Psoas muscle (tissue), 8 donors: ENCODE data around the gene SPATA3. TPM values are rescaled to one million over a fixed set of nuclear protein-coding genes. Genes with fewer than 3 reads are reported as not detected.

ENCODE experiments used
- ATAC-seq, 4 donors: fragments of 200-7000 bp; cut with Tn5 transposase; one replicate each; pipeline ENCODE4 v1.9.1; 2020; ENCODE audit warnings: moderate library complexity in 3 of 4, mild to moderate bottlenecking in 2 of 4
- DNase-seq, 2 donors: peaks; one replicate each; pipeline ENCODE4 v3.0.0-alpha.2; 2020
- H3K27ac ChIP-seq: fragments of 200-600 bp; one replicate; pipeline ENCODE4 v1.8.0; 2022
- H3K27me3 ChIP-seq, 3 donors: fragments of 200-600 bp in 1 of 3; one replicate each; pipeline versions ENCODE4 v1.6.1 to v1.8.0; 2013 to 2022; ENCODE audit warnings: low read length in 2 of 3, mild to moderate bottlenecking in 2 of 3, moderate library complexity in 1 of 3; ENCODE audit not compliant: insufficient read depth in 3 of 3
- H3K36me3 ChIP-seq, 2 donors: fragments of 200-600 bp in 1 of 2; one replicate each; pipeline versions ENCODE4 v1.6.1 to v1.8.0; 2013 to 2022; ENCODE audit warnings: low read depth in 1 of 2, mild to moderate bottlenecking in 1 of 2, moderate library complexity in 1 of 2; ENCODE audit not compliant: insufficient read depth in 1 of 2
- H3K4me1 ChIP-seq: fragments of 200-600 bp; one replicate; pipeline ENCODE4 v1.8.0; 2022
- H3K4me3 ChIP-seq: fragments of 200-600 bp; one replicate; pipeline ENCODE4 v1.8.0; 2022; ENCODE audit warnings: mild to moderate bottlenecking
- H3K9me3 ChIP-seq: fragments of 200-600 bp; one replicate; pipeline ENCODE4 v1.8.0; 2022
- WGBS, 3 donors: extraction: QIAGEN DNeasy Blood & Tissue Kit; methylation state at CpG; one replicate each; pipeline versions ENCODE4 v1.1.6 to v1.1.7; 2013; 5-methylcytosine and 5-hydroxymethylcytosine counted together
- intact Hi-C, 2 donors: fragments of 100-400 bp; cut with DNase I; formaldehyde crosslinking; loops; one replicate each; pipeline versions ENCODE4 v1.11.0 to v1.14.2; 2022
- polyA plus RNA-seq, 3 donors: library from polyadenylated mRNA; stranded (reverse); fragments of 200-250 nt; gene quantifications; one replicate each; pipeline ENCODE4 v1.2.3, GENCODE V29; 2013
- total RNA-seq, 4 donors: library from RNA; stranded (reverse); fragmentation: NEBNext Ultra II Directional in 2 of 4; extraction: Animal tissue kit (Norgen Biotek cat#: 25700) in 2 of 4; gene quantifications; one replicate each; pipeline versions ENCODE4 v1.2.1 to v1.2.4, GENCODE V29; 2021 to 2023
- TF ChIP-seq, protein P1 (sequence below): fragments of 200-600 bp; IDR thresholded peaks from one replicate; pipeline ENCODE4 v1.8.0; 2022; ENCODE audit warnings: antibody characterized with exemption
- donor health status: healthy with polysubstance abuse.
- donor health status: DM: no; HTN: no; CAD: no; lungs with moderate emphysema.
- donor health status: Bipolar disorder and iron deficiency.
- donor health status: healthy.
- donor health status: DM: yes; HTN: yes; CAD: no.
- donor health status: DM: no; HTN: no; CAD: no.
- donor health status: DM: no; HTN: no; CAD: no.
- donor health status: DM: yes; HTN: yes; CAD: no.

SPATA3 gene
- total and polyA plus RNA-seq, 7 donors = not detected

DNA sequence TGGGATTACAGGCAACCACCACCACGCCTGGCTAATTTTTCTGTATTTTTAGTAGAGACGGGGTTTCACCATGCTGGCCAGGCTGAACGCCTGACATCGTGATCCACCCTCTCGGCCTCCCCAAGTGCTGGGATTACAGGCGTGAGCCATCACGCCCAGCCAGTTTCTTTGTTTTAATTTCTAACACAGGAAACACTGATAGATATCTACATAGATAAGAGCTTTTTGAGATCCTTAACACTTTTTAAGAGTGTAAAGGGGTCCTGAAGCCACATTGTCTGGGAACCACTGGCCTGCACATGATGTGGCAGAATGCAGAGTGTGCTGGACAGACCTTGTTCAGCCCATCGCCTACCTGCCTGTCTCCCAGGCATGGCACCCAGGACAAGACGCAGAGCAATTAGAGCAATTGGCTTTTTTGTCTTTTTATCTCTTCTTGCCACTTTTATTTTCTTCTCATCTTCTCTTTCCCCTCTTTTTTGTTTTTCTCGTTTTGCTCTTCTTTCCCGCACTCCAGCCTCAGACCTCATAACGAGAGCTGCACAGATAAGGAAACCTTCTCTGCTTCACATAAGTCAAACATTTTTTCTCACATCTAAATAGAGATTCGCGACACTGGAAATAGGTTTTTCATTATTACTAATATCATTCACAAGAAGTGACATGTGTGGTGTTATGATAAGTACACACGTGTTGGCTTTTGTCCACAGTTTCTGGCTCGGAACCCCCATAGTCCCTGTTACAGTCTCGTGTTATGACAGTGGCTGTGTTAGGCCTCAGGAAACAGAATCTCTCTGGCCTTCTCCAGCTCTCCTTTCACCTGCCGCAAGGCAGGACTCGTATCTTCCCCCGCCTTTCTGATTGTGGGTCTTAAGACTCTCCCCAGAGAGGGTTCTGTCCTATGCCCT lies 45.7 kb upstream of the SPATA3 start:
- Histone ChIP-seq H3K4me3 (no peak overlapping the region), H3K27me3 (peaks cover 0 to 8% (median 2%) of the 10 kb centered on the region in 3 donors), H3K9me3 (no peaks in the 10 kb centered on the region), H3K4me1 (no peaks in the 10 kb centered on the region), H3K36me3 (no peaks in the 10 kb centered on the region), H3K27ac (no peak overlapping the region)
- no peak for ATAC-seq
- WGBS, 3 donors = 85 to 90% (median 87%) methylated on average over 20 of the region's 20 CpGs
- TF ChIP-seq, protein P1, sequence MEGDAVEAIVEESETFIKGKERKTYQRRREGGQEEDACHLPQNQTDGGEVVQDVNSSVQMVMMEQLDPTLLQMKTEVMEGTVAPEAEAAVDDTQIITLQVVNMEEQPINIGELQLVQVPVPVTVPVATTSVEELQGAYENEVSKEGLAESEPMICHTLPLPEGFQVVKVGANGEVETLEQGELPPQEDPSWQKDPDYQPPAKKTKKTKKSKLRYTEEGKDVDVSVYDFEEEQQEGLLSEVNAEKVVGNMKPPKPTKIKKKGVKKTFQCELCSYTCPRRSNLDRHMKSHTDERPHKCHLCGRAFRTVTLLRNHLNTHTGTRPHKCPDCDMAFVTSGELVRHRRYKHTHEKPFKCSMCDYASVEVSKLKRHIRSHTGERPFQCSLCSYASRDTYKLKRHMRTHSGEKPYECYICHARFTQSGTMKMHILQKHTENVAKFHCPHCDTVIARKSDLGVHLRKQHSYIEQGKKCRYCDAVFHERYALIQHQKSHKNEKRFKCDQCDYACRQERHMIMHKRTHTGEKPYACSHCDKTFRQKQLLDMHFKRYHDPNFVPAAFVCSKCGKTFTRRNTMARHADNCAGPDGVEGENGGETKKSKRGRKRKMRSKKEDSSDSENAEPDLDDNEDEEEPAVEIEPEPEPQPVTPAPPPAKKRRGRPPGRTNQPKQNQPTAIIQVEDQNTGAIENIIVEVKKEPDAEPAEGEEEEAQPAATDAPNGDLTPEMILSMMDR = no peak
- no peak for DNase-seq
- intact Hi-C loops = no loop called here

DNA sequence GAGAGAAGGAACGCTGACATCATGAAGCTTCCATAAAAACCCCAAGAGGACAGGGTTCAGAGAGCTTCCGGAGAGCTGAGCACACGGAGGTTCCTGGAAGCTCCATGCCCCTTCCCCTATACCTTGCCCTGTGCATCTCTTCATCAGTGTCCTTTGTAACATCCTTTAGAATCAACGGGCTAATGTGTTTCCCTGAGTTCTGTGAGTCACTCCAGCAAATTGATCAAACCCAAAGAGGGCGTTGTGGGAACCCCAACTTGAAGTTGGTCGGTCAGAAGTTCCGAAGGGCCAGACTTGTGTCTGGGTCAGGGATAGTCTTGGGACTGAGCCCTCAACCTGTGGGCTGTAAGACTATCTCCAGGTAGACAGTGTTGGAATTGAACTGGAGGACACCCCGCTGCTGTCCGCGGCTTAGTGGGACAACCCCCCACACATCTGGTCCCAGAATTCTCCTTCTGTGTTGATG lies 45.0 kb upstream of the SPATA3 start:
- intact Hi-C loops = no loop called here
- Histone ChIP-seq H3K4me3 (no peak overlapping the region), H3K27ac (no peak overlapping the region), H3K27me3 (peaks cover 0 to 15% (median 2%) of the 10 kb centered on the region in 3 donors), H3K9me3 (no peaks in the 10 kb centered on the region), H3K4me1 (no peaks in the 10 kb centered on the region), H3K36me3 (no peaks in the 10 kb centered on the region)
- TF ChIP-seq, protein P1 = no peak
- ATAC-seq (no peak), DNase-seq (no peak)
- 92 to 94% (median 93%) methylated on average over 10 of the region's 10 CpGs for WGBS, 3 donors

DNA sequence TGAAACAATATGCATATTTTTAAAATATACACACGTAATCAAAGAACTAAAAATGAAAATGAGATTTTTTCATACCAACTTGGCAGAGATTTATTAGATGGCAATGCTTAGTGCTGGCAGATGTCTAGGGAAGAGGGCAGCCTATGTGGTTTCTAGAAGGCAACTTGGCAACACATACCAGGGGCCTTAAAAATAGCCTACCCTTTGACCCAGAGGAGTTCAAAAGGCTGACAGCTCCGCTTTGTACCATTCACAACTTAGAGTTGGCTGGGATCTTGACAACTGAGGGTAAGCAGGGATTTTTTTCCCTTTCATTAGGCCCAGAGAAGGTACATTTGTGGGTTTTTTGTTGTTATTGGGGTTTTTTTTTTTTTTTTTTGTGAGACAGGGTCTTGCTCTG lies 44.5 kb upstream of the SPATA3 start:
- Histone ChIP-seq H3K36me3 (no peaks in the 10 kb centered on the region), H3K9me3 (no peaks in the 10 kb centered on the region), H3K27ac (no peak overlapping the region), H3K27me3 (peaks cover 0 to 20% (median 2%) of the 10 kb centered on the region in 3 donors), H3K4me1 (no peaks in the 10 kb centered on the region), H3K4me3 (no peak overlapping the region)
- ATAC-seq (no peak), DNase-seq (no peak)
- 79 to 86% (median 84%) methylated on average over 2 of the region's 2 CpGs for WGBS, 3 donors
- intact Hi-C loops = no loop called here
- TF ChIP-seq, protein P1 = no peak

DNA sequence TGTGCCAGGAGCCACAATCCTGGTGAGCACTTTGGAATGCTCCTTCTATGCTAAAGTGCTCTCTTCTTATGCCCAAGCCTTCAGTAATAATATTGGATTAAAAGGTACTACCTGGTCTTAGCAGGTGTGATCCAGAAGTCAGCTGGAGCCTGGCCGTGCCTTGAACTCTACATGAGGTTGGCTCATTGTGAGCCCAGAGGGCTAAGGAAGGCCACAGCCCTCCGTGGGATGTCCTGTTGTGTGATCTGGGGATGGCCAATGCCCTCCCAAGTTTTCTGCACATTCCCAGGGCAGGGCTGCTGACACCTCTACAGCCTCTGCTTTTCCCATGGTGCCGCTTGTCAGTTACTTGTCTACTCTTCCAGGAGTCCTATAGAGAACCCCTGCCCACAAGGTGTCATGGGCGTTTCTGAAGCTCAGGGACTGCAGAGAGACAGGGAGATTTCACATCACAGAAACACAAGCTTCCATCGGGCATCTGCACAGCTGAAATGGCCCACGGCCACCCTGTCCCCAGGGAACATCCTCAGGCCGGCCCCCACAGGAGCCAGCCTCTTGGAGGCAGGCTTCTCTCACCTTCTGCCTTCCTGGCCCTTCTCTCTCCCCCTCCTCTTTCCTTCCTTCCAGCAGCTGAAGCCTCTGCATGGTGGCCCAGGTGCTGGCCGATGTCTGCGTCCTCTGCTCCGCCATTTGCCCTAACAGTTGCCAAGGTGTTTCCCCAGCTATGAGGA lies 43.5 kb upstream of the SPATA3 start:
- no peak for DNase-seq
- Histone ChIP-seq H3K4me1 (peaks cover 4% of the 10 kb centered on the region), H3K27me3 (peaks cover 0 to 30% (median 4%) of the 10 kb centered on the region in 3 donors), H3K27ac (no peak overlapping the region), H3K9me3 (no peaks in the 10 kb centered on the region), H3K36me3 (no peaks in the 10 kb centered on the region), H3K4me3 (no peak overlapping the region)
- TF ChIP-seq, protein P1 = no peak
- intact Hi-C loops = no loop called here
- WGBS, 3 donors = 82 to 87% (median 84%) methylated on average over 10 of the region's 10 CpGs
- ATAC-seq = no peak
